Neural cell (in vitro differentiated cells): ENCODE results near the gene ARRB1. TPM values are rescaled to one million over a fixed set of nuclear protein-coding genes. Genes with fewer than 3 reads are reported as not detected.

Source experiments
- H2AFZ ChIP-seq: fragments of 200-600, 300-800 bp; sonication (generic), shearing (Covaris generic); 2 replicates; pipeline ENCODE4 v1.6.0; 2014; ENCODE audit warnings: low read depth, mild to moderate bottlenecking, antibody characterized with exemption, low read length, moderate library complexity
- H3F3A ChIP-seq: fragments of 200-600 bp; shearing (Covaris generic); 2 replicates; pipeline ENCODE4 v1.6.1; 2016; ENCODE audit warnings: mild to moderate bottlenecking, moderate library complexity, mixed read lengths, antibody characterized with exemption, low read length; ENCODE audit not compliant: insufficient read depth, poor library complexity, severe bottlenecking
- H3K27ac ChIP-seq: fragments of 200-600, 300-800 bp; sonication (generic), shearing (Covaris generic); 2 replicates; pipeline ENCODE4 v1.5.1; 2014; ENCODE audit warnings: mild to moderate bottlenecking, low read length, moderate library complexity
- H3K27me3 ChIP-seq: fragments of 300-800, 200-600 bp; sonication (generic), shearing (Covaris generic); 2 replicates; pipeline ENCODE4 v1.6.0; 2014; ENCODE audit warnings: mild to moderate bottlenecking, low read depth, low read length, moderate library complexity; ENCODE audit not compliant: insufficient read depth
- H3K36me3 ChIP-seq: fragments of 300-800, 200-600 bp; sonication (generic), shearing (Covaris generic); 2 replicates; pipeline ENCODE4 v1.5.1; 2014; ENCODE audit warnings: mild to moderate bottlenecking, antibody characterized with exemption, low read length, moderate library complexity; ENCODE audit not compliant: insufficient read depth
- H3K4me2 ChIP-seq: fragments of 300-800, 200-600 bp; sonication (generic), shearing (Covaris generic); 2 replicates; pipeline ENCODE4 v1.6.0; 2014; ENCODE audit warnings: mild to moderate bottlenecking, low read length
- H3K4me3 ChIP-seq: fragments of 300-800, 200-600 bp; sonication (generic), shearing (Covaris generic); 2 replicates; pipeline ENCODE4 v1.5.1; 2014; ENCODE audit warnings: mild to moderate bottlenecking, low read length, moderate library complexity
- H3K79me2 ChIP-seq: fragments of 200-600 bp; shearing (Covaris generic); replicated peaks from 2 replicates; pipeline ENCODE4 v1.6.0; 2014; ENCODE audit warnings: mild to moderate bottlenecking, low read length, moderate library complexity; ENCODE audit not compliant: insufficient read depth
- H3K9ac ChIP-seq: fragments of 300-800, 200-600 bp; sonication (generic), shearing (Covaris generic); 2 replicates; pipeline ENCODE4 v1.6.1; 2016; ENCODE audit warnings: mild to moderate bottlenecking, low read length, mixed read lengths
- H3K9me2 ChIP-seq: fragments of 200-600 bp; shearing (Covaris generic); 2 replicates; pipeline ENCODE4 v1.6.1; 2016; ENCODE audit warnings: mild to moderate bottlenecking, low read length, mixed read lengths; ENCODE audit not compliant: insufficient read depth
- H3K9me3 ChIP-seq: fragments of 200-600, 300-800 bp; sonication (generic), shearing (Covaris generic); 2 replicates; pipeline ENCODE4 v1.6.1; 2016; ENCODE audit warnings: mild to moderate bottlenecking, mixed run types, low read length, moderate library complexity, mixed read lengths
- H4K20me1 ChIP-seq: fragments of 200-600 bp; shearing (Covaris generic); 2 replicates; pipeline ENCODE4 v1.6.1; 2016; ENCODE audit warnings: mild to moderate bottlenecking, mixed run types; ENCODE audit not compliant: insufficient read depth
- EP300 ChIP-seq: fragments of 450-650 bp; conservative IDR thresholded peaks from 2 replicates; pipeline ENCODE4 v1.6.1; 2014; ENCODE audit warnings: antibody characterized with exemption, mild to moderate bottlenecking, moderate library complexity; ENCODE audit not compliant: poor library complexity, severe bottlenecking
- EZH2 ChIP-seq: fragments of 200-600, 300-800 bp; shearing (Covaris generic), sonication (generic); IDR thresholded peaks from 2 replicates; pipeline ENCODE4 v1.6.1; 2014; ENCODE audit warnings: antibody characterized with exemption, low read length, borderline replicate concordance, mild to moderate bottlenecking; ENCODE audit not compliant: insufficient read depth, poor library complexity, severe bottlenecking
- MXI1 ChIP-seq: fragments of 450-650 bp; conservative IDR thresholded peaks from 2 replicates; pipeline ENCODE4 v1.6.1; 2014; ENCODE audit warnings: antibody characterized with exemption, mild to moderate bottlenecking; ENCODE audit not compliant: poor library complexity, severe bottlenecking
- POLR2AphosphoS5 ChIP-seq: IDR thresholded peaks from 2 replicates; pipeline ENCODE4 v1.6.1; 2012
- RAD21 ChIP-seq: fragments of 450-650 bp; conservative IDR thresholded peaks from 2 replicates; pipeline ENCODE4 v1.6.1; 2014; ENCODE audit warnings: antibody characterized with exemption, mild to moderate bottlenecking, moderate library complexity
- SMC3 ChIP-seq: fragments of 450-650 bp; conservative IDR thresholded peaks from 2 replicates; pipeline ENCODE4 v1.6.1; 2014; ENCODE audit warnings: antibody characterized with exemption, mild to moderate bottlenecking, moderate library complexity; ENCODE audit not compliant: poor library complexity
- TAF1 ChIP-seq: IDR thresholded peaks from 2 replicates; pipeline ENCODE4 v1.6.1; 2012; ENCODE audit warnings: low read depth
- polyA plus RNA-seq: library from polyadenylated mRNA; depleted of rRNA; stranded (reverse); fragments of >200 nt; gene quantifications from 2 replicates; pipeline ENCODE4 v1.2.3, GENCODE V29; 2014
- TF ChIP-seq, protein P1 (sequence below): fragments of 450-650 bp; IDR thresholded peaks from 2 replicates; pipeline ENCODE4 v1.5.1; 2014; ENCODE audit warnings: antibody characterized with exemption, mild to moderate bottlenecking, moderate library complexity; ENCODE audit not compliant: poor library complexity, severe bottlenecking
- TF ChIP-seq, protein P2 (sequence below): IDR thresholded peaks from 2 replicates; pipeline ENCODE4 v1.6.1; 2012; ENCODE audit warnings: borderline replicate concordance

Gene ARRB1
- polyA plus RNA-seq, 1 donor from 2014 or later = 5.7 TPM

- no peak overlapping the region for H3K4me3 ChIP-seq
- no peak overlapping the region for H3K4me2 ChIP-seq
- H3K9ac ChIP-seq = no peak overlapping the region
- H3K9me3 ChIP-seq = no peaks in the 10 kb centered on the region
- H3F3A ChIP-seq = no peaks in the 10 kb centered on the region
- no peak overlapping the region for H2AFZ ChIP-seq
- no peaks in the 10 kb centered on the region for H3K79me2 ChIP-seq
- no peaks in the 10 kb centered on the region for H3K9me2 ChIP-seq
- H3K27ac ChIP-seq = no peak overlapping the region
- no peaks in the 10 kb centered on the region for H4K20me1 ChIP-seq
- TF ChIP-seq SMC3 = no peak
- TF ChIP-seq, protein P1, sequence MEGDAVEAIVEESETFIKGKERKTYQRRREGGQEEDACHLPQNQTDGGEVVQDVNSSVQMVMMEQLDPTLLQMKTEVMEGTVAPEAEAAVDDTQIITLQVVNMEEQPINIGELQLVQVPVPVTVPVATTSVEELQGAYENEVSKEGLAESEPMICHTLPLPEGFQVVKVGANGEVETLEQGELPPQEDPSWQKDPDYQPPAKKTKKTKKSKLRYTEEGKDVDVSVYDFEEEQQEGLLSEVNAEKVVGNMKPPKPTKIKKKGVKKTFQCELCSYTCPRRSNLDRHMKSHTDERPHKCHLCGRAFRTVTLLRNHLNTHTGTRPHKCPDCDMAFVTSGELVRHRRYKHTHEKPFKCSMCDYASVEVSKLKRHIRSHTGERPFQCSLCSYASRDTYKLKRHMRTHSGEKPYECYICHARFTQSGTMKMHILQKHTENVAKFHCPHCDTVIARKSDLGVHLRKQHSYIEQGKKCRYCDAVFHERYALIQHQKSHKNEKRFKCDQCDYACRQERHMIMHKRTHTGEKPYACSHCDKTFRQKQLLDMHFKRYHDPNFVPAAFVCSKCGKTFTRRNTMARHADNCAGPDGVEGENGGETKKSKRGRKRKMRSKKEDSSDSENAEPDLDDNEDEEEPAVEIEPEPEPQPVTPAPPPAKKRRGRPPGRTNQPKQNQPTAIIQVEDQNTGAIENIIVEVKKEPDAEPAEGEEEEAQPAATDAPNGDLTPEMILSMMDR = no peak
- TF ChIP-seq EZH2 = no peak
- TF ChIP-seq EP300 = no peak
- TF ChIP-seq RAD21 = no peak
- TF ChIP-seq TAF1 = no peak
- TF ChIP-seq MXI1 = no peak
- TF ChIP-seq, protein P2, sequence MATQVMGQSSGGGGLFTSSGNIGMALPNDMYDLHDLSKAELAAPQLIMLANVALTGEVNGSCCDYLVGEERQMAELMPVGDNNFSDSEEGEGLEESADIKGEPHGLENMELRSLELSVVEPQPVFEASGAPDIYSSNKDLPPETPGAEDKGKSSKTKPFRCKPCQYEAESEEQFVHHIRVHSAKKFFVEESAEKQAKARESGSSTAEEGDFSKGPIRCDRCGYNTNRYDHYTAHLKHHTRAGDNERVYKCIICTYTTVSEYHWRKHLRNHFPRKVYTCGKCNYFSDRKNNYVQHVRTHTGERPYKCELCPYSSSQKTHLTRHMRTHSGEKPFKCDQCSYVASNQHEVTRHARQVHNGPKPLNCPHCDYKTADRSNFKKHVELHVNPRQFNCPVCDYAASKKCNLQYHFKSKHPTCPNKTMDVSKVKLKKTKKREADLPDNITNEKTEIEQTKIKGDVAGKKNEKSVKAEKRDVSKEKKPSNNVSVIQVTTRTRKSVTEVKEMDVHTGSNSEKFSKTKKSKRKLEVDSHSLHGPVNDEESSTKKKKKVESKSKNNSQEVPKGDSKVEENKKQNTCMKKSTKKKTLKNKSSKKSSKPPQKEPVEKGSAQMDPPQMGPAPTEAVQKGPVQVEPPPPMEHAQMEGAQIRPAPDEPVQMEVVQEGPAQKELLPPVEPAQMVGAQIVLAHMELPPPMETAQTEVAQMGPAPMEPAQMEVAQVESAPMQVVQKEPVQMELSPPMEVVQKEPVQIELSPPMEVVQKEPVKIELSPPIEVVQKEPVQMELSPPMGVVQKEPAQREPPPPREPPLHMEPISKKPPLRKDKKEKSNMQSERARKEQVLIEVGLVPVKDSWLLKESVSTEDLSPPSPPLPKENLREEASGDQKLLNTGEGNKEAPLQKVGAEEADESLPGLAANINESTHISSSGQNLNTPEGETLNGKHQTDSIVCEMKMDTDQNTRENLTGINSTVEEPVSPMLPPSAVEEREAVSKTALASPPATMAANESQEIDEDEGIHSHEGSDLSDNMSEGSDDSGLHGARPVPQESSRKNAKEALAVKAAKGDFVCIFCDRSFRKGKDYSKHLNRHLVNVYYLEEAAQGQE = no peak
- TF ChIP-seq POLR2AphosphoS5 = no peak
- no peaks in the 10 kb centered on the region for H3K27me3 ChIP-seq
- H3K36me3 ChIP-seq = no peaks in the 10 kb centered on the region
Measured at GRCh38 chr11:75225794-75226193, 125.7 kb downstream of the ARRB1 start.

- H3K79me2 ChIP-seq = no peaks in the 10 kb centered on the region
- no peaks in the 10 kb centered on the region for H3K9me2 ChIP-seq
- H3K27ac ChIP-seq = no peak overlapping the region
- no peaks in the 10 kb centered on the region for H4K20me1 ChIP-seq
- no peak overlapping the region for H3K4me3 ChIP-seq
- TF ChIP-seq RAD21 = no peak
- no peak for TF ChIP-seq EZH2
- TF ChIP-seq, protein P2 = no peak
- TF ChIP-seq TAF1 = no peak
- TF ChIP-seq, protein P1 = no peak
- TF ChIP-seq EP300 = no peak
- no peak for TF ChIP-seq SMC3
- no peak for TF ChIP-seq POLR2AphosphoS5
- no peak for TF ChIP-seq MXI1
- no peak overlapping the region for H2AFZ ChIP-seq
- no peaks in the 10 kb centered on the region for H3K27me3 ChIP-seq
- H3K9me3 ChIP-seq = no peaks in the 10 kb centered on the region
- no peak overlapping the region for H3K4me2 ChIP-seq
- H3F3A ChIP-seq = no peaks in the 10 kb centered on the region
- H3K36me3 ChIP-seq = no peaks in the 10 kb centered on the region
- no peak overlapping the region for H3K9ac ChIP-seq
Measured at GRCh38 chr11:75223954-75224643, 127.4 kb downstream of the ARRB1 start.
